ENCODE data around the gene CHCHD3. TPM values are rescaled to one million over a fixed set of nuclear protein-coding genes. Genes with fewer than 3 reads are reported as not detected.

The CHCHD3 gene
- total and polyA plus RNA-seq, 2 of the 4 experiments (the other 2 are of a cell fraction), result 56.9 to 141 TPM

DNA sequence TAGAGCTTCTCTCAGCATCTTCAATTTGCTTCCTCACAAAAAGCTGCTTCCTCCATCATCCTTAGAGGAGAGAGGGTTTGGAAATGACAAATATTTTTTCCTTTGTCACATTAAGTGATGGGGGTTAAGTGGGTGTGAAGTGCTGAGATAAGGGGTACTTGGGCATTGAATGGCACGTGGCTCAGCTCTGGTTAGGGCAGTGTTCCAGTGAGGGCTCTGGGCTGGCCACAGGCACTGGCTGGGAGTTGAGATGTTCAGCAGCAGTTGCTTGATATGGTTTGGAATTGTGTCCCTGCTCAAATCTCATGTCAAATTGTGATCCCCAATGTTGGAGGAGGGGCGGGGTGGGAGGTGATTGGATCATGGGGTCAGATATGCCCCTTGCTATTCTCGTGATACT lies 33.7 kb upstream of the CHCHD3 start:
- H3K4me2 ChIP-seq (ENCODE audit: low read depth, low read length), result no peak overlapping the region
- H3K4me1 ChIP-seq (ENCODE audit: control insufficient read depth, insufficient read depth, low read length), result no peaks in the 10 kb centered on the region
- in situ Hi-C loops (cut with MboI; ENCODE audit: low sequenced_read_pairs) (no loop called here), dilution Hi-C loops (cut with HindIII; ENCODE audit: low sequenced_read_pairs, unreplicated experiment) (no loop called here), intact Hi-C loops (cut with micrococcal nuclease) (no loop called here)
- no peaks in the 10 kb centered on the region for H3K9me1 ChIP-seq (ENCODE audit: insufficient read depth, low read length)
- H2AK9ac ChIP-seq (replicated peaks; ENCODE audit: low read depth, low read length, poor library complexity), result no peak overlapping the region
- H3K14ac ChIP-seq (replicated peaks; ENCODE audit: low read depth, low read length), result no peak overlapping the region
- H2BK15ac ChIP-seq (ENCODE audit: low read depth, low read length), result no peak overlapping the region
- H4K5ac ChIP-seq (ENCODE audit: low read depth, low read length), result no peak overlapping the region
- H3K4me3 ChIP-seq (ENCODE audit: insufficient read depth, low read depth, low read length), result no peak overlapping the region
- H2AFZ ChIP-seq (replicated peaks; ENCODE audit: low read length, poor library complexity), result no peak overlapping the region
- DNase-seq (no peak), ATAC-seq (ENCODE audit: low read depth) (no peak)
- CTCF ChIA-PET, result no interaction called here
- H3K36me3 ChIP-seq (ENCODE audit: control insufficient read depth, insufficient read depth, low read length), result no peaks in the 10 kb centered on the region
- no peak overlapping the region for H3K23ac ChIP-seq (ENCODE audit: low read depth, low read length)
- no peaks in the 10 kb centered on the region for H3K79me1 ChIP-seq (ENCODE audit: low read depth in 1 of 2, low read length in 2 of 2)
- H3K4ac ChIP-seq (ENCODE audit: low read depth, low read length), result no peak overlapping the region
- H3K27ac ChIP-seq (ENCODE audit: insufficient read depth, low read length), result no peak overlapping the region
- H2AK5ac ChIP-seq (ENCODE audit: low read depth, low read length), result no peak overlapping the region
- no peak overlapping the region for H2BK5ac ChIP-seq (ENCODE audit: low read depth, low read length, poor library complexity, severe bottlenecking)
- TF ChIP-seq RAD21 (IDR thresholded peaks at IDR 0.05; ENCODE audit: low read length) (no peak), FOS (IDR thresholded peaks at IDR 0.05; ENCODE audit: low read depth, low read length) (no peak), RCOR1 (IDR thresholded peaks at IDR 0.05; ENCODE audit: insufficient replicate concordance, low read length) (no peak), CEBPB (IDR thresholded peaks at IDR 0.05; ENCODE audit: low read depth, low read length) (no peak), POLR2A (IDR thresholded peaks at IDR 0.05; ENCODE audit: low read depth, low read length) (no peak), MAFK (IDR thresholded peaks at IDR 0.05; ENCODE audit: low read depth, low read length) (no peak), BHLHE40 (IDR thresholded peaks at IDR 0.05; ENCODE audit: low read depth, low read length) (no peak), CHD1 (IDR thresholded peaks at IDR 0.05; ENCODE audit: low read depth, low read length) (no peak)
- TF ChIP-seq, protein P1, sequence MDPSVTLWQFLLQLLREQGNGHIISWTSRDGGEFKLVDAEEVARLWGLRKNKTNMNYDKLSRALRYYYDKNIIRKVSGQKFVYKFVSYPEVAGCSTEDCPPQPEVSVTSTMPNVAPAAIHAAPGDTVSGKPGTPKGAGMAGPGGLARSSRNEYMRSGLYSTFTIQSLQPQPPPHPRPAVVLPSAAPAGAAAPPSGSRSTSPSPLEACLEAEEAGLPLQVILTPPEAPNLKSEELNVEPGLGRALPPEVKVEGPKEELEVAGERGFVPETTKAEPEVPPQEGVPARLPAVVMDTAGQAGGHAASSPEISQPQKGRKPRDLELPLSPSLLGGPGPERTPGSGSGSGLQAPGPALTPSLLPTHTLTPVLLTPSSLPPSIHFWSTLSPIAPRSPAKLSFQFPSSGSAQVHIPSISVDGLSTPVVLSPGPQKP (IDR thresholded peaks at IDR 0.05; ENCODE audit: borderline replicate concordance, low read depth, low read length), result no peak
- no peak overlapping the region for H2BK120ac ChIP-seq (ENCODE audit: low read depth, low read length)
- WGBS, 2 experiments (ENCODE audit: extremely low coverage in 2 of 2, insufficient read length in 1 of 2), result no CpG with 5 or more reads among the region's 3 CpGs
- no peak overlapping the region for H3K56ac ChIP-seq (ENCODE audit: extremely low read depth, insufficient read depth, low read length)
- no peaks in the 10 kb centered on the region for H4K20me1 ChIP-seq (ENCODE audit: insufficient read depth, low read length)
- BruUV-seq (replicated peaks), result no TSS peak
- H2BK20ac ChIP-seq (ENCODE audit: low read depth, low read length), result no peak overlapping the region
- H3K27me3 ChIP-seq (ENCODE audit: control insufficient read depth, insufficient read depth, low read length), result peaks cover 12% of the 10 kb centered on the region
- POLR2A ChIA-PET (ENCODE audit: unreplicated experiment), result no interaction called here
- H4K91ac ChIP-seq (ENCODE audit: insufficient read depth, low read depth, low read length), result no peak overlapping the region
- no peak overlapping the region for H3K9ac ChIP-seq (ENCODE audit: low read depth, low read length)
- no peak overlapping the region for H4K8ac ChIP-seq (ENCODE audit: low read depth in 2 of 2, low read length in 2 of 2)
- H3K9me3 ChIP-seq (ENCODE audit: control insufficient read depth, insufficient read depth, low read length), result no peaks in the 10 kb centered on the region
- H3K18ac ChIP-seq (ENCODE audit: low read depth, low read length), result no peak overlapping the region
